Fibroblast of skin of left biceps (primary cell): ENCODE measurements around the gene PTGR2.
"Not testable (repeated sequence)": the region's sequence is repeated elsewhere in the genome, so short reads cannot be mapped to it uniquely, and the experiment has no call there.

Experiments
- DNase-seq, 2 experiments: peaks; one replicate each; pipeline ENCODE4 v3.0.0-alpha.2; 2013; ENCODE audit warnings: low read depth in 2 of 2

The PTGR2 gene

GRCh38 chr14:73886449-73887317 is 35.1 kb downstream of the PTGR2 start, which contains the start of gene ZNF410:
Gene ZNF410 (plus strand): TSS chr14:73886859. CDS start chr14:73892176, 5,317 bp downstream.
- peak; percentile 89 to 91 for DNase-seq

DNA sequence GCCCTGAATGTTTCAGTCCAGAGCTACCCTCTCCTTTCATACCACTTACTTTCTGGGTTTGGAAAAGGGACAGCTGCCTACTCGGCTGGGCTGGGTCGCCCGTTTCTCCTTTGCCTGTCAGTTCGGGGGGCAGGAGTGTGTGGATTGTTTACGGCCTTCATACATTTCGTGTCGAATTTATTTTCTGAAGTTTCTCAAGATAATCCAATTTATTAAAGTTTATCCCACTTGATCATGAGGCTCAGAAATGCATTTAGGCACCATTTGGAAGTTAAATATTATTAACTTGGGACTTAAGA is 35.6 kb downstream of the PTGR2 start:
- no peak for DNase-seq

DNA sequence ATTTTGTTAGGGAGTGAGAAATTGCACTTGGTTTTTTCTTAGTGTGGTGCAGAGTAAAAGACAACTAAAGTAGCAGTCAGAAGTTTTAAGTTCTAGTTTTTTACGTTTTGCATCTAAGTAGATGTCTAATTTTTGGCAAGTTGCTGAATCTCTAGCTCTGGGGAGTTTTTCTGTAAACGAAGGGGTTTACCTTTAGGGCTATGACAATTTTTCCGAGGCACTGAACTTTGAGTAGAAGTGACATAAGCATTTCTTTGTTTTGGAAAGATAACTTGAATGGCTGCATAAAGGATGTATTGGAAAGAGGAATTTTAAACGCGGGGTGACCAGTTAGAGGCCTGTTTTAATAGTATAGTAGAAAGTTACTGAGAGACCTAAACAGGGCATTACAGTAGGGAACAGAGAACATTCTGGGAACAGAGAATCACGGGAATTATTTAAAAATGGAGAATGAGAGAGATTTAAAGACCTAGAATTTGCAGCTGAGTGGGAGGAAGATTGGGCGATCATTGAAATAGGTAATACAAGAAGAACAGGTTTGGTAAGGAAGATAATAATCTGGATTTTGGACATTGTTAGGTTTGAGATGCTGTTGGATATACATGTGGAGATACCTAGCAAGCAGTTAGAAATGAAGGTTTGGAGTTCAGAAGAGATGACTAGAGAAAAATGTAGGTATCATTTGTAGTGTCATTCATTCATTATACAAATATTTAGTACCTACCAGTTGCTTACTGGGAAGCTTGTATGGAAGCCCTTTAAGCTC is 36.2 kb downstream of the PTGR2 start:
- DNase-seq: no peak

- DNase-seq: no peak
Measured at GRCh38 chr14:73888460-73888725, 36.8 kb downstream of the PTGR2 start.

GRCh38 chr14:73888971-73889370 is 37.3 kb downstream of the PTGR2 start:
- no peak for DNase-seq

GRCh38 chr14:73889376-73889775 is 37.7 kb downstream of the PTGR2 start:
- DNase-seq: no peak

DNA sequence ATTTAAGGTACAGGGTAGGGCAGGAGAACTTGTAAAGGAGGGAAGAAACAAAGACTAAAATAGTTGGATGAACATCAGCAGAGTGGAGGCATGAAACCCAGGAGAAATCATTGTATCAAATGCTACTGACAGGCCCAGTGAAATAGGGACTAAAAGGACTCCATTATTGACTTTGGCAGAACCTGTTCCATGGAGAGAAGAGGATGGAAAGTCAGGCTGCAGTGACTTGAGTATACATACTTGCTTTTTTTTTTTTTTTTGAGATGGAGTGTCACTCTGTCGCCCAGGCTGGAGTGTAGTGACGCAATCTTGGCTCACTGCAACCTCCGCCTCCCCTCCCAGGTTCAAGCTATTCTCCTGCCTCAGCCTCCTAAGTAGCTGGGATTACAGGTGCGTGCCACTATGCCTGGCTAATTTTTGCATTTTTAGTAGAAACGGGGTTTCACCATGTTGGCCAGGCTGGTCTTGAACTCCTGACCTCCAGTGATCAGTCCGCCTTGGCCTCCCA is 42.6 kb downstream of the PTGR2 start:
- DNase-seq: not testable (repeated sequence)

DNA sequence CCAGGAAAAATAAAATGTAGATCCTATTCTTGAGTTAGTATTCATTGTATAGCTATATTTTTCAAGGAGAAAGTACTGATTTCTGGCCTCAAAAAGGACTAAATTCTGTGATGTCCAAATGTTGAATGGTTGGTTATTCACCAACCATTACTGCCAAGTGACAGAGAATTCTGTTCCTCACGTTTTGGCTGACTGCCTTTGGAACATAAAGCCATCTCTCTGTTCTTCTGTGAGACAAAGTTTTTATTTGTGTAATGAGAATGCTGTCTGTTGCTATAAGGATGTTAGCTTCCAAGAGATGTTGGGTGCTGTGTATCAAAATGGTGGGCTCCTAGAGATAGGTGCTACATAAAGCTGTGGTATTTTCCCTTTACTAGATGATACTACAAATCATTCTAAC is 44.3 kb downstream of the PTGR2 start:
- no peak for DNase-seq

DNA sequence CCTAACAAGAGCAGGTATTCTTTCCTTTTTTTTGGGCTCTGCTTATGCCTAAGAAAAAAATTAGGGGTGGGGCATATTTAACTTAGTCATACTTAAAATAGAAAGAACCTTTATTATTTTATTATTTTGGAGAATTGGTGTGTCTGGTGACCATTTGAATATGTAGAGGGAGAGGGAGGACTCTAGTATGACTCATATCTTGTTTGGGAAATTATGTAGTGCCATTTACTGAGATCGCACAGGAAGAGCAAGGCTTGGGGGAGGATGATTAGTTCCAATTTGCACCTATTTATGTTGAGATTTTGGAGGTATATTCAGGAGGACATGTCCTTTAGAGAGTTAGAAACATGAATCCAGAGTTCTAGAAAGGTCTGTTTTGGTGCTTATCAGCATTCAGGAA is 44.9 kb downstream of the PTGR2 start:
- no peak for DNase-seq

- no peak for DNase-seq
Measured at GRCh38 chr14:73903028-73903427, 51.4 kb downstream of the PTGR2 start.

DNA sequence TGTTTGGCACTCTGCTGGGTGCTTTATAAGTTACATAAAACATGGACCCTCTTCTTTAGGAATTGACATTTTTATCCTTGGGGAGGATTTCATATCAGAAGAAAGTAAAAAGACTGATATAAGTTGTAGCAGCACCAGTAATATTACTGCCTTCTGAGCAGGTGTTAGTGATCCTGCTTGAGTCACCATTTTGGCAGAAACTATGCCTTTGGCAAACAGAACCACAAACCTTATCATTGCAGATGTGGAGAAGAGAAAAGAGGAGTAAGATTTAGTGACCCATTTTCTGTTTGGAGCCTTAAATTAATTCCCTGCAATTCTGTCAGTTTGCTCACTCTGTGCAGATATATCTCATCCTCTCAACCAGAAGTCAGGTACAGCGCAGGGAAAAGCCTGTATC is 58.0 kb downstream of the PTGR2 start:
- DNase-seq: no peak

GRCh38 chr14:73913256-73913655 is 61.6 kb downstream of the PTGR2 start:
- DNase-seq: no peak

DNA sequence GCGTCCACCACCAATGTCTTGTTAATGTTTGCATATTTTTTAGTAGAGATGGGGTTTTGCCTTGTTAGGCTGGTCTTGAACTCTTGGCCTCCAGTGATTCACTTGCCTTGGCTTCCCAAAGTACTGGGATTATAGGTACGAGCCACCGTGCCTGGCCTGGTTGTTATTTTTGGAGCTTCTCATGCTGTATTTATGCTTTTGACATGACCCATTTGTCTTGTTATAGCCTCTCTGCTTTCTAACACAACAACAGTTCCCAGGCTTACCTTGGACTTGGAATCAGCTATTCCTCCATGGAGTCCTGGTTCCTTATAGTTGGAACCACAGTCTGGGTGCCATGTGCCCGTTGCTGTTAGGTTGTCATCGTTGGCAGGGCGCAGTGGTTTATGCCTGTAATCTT is 64.7 kb downstream of the PTGR2 start:
- no peak for DNase-seq

- DNase-seq: not testable (repeated sequence)
Measured at GRCh38 chr14:73919457-73919856, 67.8 kb downstream of the PTGR2 start.

DNA sequence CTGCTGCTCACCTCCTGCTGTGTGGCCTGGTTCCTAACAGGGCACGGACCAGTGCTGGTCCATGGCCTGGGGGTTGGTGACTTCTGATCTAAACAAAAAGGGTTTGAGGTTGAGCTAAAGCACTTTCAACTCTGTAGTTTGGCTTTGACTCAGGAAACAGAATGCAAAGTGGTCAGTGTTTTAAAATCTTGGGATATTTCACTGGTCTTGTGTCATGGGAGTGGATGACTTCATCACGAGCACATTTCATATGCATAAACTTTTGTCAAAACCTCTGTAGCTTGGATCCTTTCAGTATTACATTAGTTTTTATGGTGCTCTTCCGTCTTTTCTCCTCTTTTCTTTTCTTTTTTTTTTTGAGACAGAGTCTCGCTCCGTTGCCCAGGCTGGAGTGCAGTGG is 72.7 kb downstream of the PTGR2 start:
- DNase-seq: no peak
